GM18870 (cell line): ENCODE data around the gene NPTX1.

ENCODE experiments used
- ATAC-seq: cut with Tn5 transposase; IDR thresholded peaks from one replicate; pipeline ENCODE4 v1.9.1; 2021; ENCODE audit warnings: moderate library complexity; ENCODE audit not compliant: unreplicated experiment

The NPTX1 gene

GRCh38 chr17:80503921-80504320 is 27.5 kb upstream of the NPTX1 start:
- ATAC-seq = no peak

DNA sequence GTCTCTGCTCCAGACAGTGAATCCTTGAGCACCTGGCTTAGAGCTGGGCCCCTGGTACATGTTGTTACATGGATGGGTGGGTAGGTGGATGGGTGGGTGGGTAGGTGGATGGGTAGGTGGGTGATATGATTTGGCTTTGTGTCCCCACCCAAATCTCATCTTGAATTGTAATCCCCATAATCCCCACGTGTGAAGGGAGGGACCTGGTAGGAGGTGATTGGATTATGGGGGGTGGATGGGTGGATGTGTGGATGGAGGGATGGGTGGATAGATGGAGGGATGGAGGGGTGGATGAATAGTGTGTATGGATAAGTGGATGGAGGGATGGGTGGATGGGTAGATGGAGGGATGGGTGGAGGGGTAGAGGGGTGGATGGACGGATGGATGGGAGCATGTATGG is 26.6 kb upstream of the NPTX1 start:
- no peak for ATAC-seq

- ATAC-seq = no peak
Observed at GRCh38 chr17:80502578-80502877, 26.1 kb upstream of the NPTX1 start.

- ATAC-seq = no peak
Observed at GRCh38 chr17:80501741-80502577, 25.6 kb upstream of the NPTX1 start.

- ATAC-seq = no peak
Observed at GRCh38 chr17:80499961-80500665, 23.7 kb upstream of the NPTX1 start.

GRCh38 chr17:80499560-80499959 is 23.2 kb upstream of the NPTX1 start:
- no peak for ATAC-seq

- ATAC-seq = no peak
Observed at GRCh38 chr17:80498920-80499410, 22.6 kb upstream of the NPTX1 start.

GRCh38 chr17:80498242-80498919 is 22.0 kb upstream of the NPTX1 start:
- no peak for ATAC-seq

DNA sequence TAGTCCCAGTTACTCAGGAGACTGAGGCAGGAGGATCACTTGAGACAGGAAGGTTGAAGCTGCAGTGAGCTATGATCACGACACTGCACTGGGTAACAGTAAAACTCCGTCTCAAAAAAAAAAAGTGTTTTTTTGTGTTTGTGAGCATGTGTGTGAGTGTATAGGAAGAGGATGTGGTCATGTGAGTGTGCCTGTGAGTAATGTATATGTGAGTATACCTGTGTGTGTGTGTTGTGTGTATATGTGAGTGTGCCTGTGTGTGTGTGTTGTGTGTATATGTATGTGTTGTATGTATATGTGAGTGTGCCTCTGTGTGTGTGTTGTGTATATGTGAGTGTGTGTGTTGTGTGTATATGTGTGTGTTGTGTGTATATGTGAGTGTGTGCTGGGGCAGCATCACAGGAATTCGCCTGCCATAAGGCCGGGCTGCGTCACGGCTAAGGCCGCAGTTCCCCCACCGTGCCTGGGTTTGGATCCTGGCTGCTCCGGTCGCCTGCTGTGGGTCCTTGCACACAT is 21.4 kb upstream of the NPTX1 start:
- ATAC-seq = no peak

GRCh38 chr17:80494547-80494946 is 18.1 kb upstream of the NPTX1 start:
- ATAC-seq = no peak

DNA sequence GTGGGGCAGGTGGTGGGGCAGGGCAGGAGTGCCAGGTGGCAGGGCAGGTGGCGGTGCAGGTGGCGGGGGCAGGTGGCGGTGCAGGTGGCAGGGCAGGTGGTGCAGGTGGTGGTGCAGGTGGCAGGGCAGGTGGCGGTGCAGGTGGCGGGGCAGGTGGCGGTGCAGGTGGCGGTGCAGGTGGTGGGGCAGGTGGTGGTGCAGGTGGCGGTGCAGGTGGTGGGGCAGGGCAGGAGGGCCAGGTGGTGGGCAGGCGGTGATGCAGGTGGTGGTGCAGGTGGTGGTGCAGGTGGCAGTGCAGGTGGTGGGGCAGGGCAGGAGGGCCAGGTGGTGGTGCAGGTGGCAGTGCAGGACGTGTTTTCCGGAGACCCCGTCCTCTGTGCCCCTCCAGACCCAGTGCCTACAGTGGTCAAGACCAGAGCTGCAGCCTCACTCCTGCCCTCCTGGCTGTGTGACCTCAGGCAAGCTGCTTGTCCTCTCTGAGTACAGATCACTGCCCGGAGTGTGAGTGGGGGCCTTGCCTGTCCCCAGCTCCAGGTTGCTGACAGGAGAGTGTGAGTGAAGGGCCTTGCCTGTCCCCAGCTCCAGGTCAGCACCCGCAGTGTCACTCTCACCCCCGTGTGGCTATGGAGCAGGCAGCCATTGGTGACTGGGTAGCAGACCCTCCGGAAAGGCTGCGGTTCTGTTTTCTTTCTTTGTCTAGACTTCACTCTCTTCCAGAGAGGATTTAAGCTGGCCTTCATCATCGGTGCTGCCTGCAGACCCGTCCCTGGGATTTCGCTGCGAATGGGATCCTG is 16.1 kb upstream of the NPTX1 start:
- no peak for ATAC-seq

DNA sequence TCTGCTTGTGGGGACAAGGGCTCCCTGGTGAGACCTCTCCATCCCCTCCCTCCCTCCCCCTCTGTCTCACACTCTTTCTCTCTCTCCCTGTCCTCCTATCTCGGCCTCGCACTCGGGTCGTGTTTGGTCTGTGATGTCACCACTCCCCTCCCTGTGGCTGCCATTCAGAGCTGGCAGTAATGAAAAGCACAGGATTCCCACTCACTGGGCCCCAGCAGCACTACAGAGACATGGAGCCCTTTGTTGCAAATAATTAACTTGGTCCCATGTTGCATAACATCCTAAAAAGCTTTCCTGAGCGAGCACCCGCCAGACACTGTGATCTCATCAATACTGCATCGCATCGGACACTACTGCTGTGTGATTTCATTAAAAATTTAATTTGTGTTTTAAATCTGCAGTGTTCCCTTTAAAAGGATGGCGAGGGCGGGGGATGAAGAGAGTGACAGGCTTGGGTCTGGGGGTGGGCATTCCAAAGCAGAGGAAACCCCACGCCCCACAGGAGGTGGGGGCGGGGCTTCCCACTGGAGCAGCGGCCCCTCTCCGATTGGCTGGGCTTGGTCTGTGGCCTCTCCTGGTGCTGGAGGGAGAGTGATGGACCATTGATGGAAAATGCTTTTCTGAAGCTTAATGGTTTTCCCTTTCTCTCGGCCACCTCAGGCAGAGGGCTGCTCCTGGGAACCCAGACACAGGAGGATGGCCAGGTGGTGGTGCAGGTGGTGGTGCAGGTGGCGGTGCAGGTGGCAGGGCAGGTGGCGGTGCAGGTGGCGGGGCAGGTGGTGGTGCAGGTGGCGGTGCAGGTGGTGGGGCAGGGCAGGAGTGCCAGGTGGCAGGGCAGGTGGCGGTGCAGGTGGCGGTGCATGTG is 15.3 kb upstream of the NPTX1 start:
- no peak for ATAC-seq

DNA sequence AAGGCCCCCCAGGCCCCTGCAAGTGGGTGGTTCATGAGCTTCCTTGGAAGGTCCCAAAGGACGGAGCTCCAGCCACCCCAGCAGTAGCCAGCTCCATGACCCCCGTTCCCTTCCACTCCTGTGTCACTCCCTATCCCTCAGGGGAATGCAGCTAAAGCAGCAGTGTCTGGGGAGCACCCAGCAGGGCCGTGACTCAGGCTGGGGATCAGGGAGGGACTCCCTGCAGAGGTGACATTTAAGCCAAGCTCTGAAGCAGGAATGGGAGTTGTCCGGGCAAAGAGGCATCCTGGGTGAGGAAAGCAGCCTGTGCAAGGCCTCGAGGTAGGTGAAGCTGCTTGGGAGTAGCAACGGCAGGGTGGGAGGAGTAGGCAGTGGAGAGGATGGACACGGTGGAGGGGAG is 11.1 kb upstream of the NPTX1 start:
- no peak for ATAC-seq

- ATAC-seq = no peak
Observed at GRCh38 chr17:80486692-80487091, 10.3 kb upstream of the NPTX1 start.

DNA sequence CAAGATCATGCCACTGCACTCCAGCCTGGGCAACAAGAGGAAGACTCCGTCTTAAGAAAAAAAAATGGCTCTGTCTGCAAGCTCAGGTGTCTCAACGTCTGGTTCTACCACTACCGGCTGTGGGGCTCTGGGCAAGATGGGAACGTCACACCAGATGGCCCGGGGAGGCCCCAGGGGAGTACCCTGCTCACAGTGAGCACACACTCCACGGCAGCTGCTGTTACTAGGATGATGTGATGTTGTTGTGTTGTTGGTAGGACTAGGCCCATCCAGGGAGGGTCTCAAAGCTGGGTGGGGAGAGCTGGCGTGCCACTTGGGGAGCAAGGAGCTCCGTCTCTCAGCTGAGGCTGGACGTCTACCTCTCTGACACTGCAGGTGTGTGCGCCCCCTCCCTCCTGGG is 9.4 kb upstream of the NPTX1 start:
- ATAC-seq = no peak

DNA sequence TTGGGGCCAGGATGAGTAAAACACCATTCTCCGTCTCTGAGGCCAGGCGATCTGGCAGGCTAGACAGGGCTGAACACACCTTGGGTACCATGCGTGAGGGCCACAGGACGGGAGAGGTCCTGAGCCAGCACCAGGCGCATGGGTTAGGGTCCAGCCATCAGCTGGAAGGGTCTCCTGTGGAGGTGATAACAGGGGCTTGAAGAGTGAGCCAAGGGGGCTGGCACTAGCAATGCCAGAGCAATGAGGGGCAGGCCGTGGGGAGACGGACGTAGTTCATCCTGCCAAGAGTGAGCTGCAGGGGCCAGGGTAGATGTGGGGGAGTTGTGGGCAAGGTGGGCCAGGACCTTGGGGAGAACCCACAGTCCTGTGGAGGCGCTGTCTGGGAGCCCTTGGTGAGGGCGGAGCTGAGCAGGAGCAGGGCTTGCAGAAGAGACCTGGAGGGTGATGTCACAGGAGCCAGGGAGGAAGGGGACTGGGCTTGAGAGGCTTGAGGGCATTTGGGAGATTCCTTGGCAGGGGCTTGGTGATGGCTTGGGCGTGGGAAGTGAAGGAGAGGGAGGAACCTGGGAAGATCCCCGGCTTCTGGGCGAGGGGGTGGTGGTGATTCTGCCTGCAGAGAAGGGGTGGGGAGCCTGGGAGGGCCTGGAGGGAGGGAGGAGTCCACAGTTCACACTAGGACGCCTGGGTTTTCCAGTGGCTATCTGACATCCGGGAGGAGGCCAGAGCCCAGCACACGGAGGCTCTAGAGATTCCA is 6.3 kb upstream of the NPTX1 start:
- ATAC-seq = no peak

GRCh38 chr17:80482058-80482318 is 5.6 kb upstream of the NPTX1 start:
- ATAC-seq = no peak

DNA sequence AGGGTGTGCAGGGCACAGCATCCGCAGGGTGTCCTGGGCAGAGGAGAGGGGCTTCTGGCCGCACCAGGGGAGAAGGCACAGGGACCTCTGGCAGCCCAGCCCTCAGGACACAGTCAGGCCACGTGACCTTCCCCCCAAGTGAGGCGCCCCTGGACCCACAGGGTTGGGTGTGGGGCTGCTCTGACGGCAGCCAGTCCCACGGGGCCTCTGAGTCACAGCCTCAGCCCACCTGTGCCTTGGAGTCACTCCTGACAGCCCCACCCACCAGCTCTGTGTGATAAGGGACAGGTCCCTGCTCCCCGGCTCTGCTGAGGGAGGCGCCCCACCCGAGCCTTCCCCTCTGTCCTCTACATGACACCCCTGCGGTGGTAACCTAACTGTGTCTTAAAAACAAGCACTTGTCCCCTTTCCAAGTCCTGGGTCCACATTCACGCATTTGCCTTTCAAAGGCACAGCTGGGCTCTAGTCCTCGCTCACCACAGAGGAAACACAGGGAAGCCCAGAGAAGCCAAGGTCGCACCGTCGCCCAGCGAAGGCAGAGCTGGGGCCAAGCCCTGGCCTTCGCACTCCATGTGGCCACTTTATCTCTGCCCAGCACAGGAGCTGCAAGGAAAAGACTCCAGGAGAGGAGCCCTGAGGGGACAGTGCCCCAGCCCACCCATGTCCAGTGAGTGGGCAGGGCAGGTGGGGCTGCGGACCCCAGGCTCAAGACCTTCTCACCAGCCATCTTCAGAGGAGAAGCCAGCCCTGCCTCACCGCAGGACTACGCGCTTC is 5.1 kb upstream of the NPTX1 start:
- ATAC-seq = no peak

DNA sequence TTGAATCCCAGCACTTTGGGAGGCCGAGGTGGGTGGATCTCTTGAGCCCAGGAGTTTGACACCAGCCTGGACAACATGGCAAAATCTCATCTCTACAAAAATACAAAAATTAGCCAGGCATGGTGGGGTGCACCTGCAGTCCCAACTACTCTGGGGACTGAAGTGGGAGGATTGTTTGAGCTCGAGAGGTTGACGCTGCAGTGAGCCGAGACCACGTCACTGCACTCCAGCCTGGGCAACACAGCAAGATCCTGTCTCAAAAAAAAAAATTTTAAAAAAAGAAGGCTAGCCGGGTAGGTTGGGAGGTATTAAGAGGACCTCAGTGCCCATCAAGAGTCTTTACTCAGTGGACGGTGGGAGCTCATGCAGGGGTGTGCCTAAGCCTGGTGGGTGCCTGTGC is 3.8 kb upstream of the NPTX1 start:
- ATAC-seq = no peak
